ENCODE measurements around the gene ADGRB3. TPM values are rescaled to one million over a fixed set of nuclear protein-coding genes. Genes with fewer than 3 reads are reported as not detected.
"Not testable (repeated sequence)": the region's sequence is repeated elsewhere in the genome, so short reads cannot be mapped to it uniquely, and the experiment has no call there.

The ADGRB3 gene
- total RNA-seq, 1 donor from 2014 or later, result not detected

DNA sequence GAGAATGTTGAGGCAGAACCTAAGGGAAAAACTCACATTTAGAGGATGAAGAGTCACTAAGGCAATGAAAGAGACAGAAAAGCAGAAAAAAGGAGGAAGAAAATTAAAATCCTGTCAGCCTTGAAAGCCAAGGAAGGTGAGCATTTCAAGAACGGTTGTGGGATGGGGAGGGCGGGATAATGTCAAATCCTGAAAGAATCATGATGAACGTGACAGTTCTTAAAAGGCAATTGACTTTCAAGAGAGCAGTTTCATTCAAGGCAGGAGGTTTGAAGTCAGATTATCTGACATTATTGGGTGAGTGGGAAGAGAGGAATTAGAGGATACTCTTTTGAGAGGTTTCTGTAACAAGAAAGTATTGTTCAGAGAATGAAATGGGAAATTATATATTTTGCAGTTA lies 284.5 kb downstream of the ADGRB3 start:
- no peak for DNase-seq (ENCODE audit: low read depth in 2 of 2)

DNA sequence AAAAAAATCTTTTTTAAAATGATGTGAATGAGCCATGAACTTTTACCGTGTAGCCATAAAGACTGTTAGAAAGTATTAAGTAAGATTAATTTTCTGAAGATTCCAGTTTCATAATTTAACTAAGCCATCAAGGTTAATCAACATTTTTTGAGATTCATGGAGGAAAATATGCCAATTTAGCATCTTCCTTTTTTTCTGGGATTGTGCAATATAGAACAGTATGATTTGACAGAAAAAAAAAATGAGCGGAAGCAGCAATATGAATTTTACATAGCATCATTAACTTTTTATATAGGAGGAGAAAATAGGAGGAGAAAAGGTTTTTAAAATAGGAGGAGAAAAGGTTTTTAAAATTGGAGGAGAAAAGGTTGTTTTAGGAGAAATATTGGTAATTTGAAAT lies 306.3 kb downstream of the ADGRB3 start:
- DNase-seq (ENCODE audit: low read depth in 2 of 2), result no peak

DNA sequence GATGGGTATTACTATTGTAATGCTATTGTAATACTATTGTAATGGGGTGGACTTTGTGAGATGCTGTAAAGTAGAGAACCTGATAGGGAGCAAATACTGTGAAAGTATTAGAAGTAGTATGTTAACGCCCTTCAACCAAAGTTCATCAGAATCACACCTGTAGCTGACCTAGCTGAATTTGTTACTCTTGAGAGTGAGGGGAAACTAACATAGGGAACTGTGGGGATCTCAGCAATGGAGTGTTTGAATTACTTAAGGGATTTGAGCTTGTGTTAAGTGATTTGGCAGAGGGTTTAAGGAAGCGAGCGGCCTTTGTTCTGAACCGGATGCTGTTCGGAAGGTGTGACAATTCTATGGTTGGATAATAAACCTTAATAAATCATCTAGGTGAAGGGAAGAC lies 312.6 kb downstream of the ADGRB3 start:
- no peak for DNase-seq (ENCODE audit: low read depth in 2 of 2)

DNA sequence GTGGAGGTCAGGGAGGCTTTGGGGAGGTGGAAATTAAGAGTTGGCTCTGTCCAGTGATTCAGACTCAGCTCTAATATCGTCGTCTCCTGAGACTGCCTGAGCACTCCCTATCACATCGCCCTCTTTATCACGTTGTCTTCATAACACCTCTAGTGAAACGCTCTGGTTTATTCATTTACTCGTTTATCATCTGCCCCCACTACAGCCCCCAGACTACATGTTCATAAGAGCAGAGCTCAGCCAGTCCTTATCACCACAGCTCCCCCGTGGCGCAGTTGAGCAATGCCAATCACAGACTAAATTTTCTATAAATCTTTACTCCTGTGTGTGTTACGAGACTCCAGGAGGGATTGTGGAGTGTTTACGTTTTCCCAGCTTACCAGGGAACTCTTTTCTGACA lies 316.2 kb downstream of the ADGRB3 start:
- no peak for DNase-seq (ENCODE audit: low read depth in 2 of 2)

DNA sequence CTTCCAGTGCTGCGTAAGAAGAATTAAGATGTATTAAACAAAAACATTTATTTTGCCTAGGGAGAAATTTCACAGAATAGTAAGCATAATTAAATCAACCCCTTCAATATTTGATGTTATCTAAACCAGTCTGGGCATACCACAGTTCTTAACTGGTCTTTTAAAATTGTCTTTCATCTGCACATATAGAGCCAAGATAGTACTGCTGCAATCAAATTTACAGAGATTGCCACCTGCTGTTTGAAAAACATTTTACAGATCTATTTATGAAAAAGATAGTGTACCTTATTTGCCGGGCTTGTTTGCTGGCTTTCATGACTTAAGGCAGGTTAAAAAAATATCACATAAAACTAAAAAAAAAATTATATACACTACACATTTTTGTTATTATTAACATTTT lies 323.2 kb downstream of the ADGRB3 start:
- no peak for DNase-seq (ENCODE audit: low read depth in 2 of 2)

DNA sequence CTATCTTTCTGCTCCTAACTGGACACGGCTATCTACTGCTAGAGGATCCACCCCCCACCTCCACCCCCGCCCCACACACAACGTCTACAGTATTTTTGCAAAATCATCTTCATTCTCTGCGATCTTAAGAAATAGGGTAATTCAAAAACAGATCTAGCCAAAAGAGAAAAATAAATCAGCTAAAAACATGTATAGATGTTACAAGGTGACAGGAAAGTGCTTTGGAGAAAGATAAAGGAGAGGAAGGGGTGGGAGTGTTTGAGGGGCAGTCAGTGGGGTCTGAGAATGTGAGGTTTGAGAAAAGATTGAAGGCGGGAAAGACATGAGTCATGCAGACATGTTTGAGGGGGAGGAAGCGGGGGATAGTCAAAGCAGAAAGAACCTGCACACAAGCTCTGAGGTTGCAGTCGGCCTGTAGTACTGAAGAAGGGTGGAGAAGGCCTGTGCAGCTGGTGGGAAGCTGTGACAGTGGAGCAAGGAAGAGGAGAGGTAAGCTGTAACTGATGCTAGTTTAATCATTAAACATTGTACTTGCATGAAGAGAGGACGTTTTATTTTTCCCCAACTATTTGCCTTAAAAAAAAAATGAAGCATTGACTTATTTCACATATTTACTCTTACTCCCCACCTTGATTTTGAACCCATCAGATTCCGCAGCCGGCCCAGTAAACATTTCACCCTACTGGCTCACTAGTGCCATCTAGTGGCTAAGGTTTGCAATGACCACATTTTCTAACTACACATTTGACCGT lies 332.6 kb downstream of the ADGRB3 start:
- peak; percentile 25 to 45 for DNase-seq (ENCODE audit: low read depth in 2 of 2)

DNA sequence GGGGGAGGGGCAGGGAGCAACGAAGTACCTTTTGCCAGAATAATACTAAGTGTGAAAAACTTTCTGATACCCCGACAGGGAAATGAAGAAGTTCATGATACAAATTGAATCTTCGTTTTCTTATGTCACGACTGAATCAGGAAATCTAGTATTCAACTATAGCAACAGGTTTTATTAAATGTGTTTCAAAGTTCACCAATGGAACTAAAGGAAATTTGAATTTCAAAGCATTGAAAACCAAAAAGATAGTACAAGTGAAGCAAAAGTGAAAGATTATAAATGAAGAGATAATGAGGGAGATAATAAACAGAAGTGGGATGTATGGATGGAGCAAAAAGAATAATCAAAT lies 333.2 kb downstream of the ADGRB3 start:
- DNase-seq (ENCODE audit: low read depth in 2 of 2), result no peak

DNA sequence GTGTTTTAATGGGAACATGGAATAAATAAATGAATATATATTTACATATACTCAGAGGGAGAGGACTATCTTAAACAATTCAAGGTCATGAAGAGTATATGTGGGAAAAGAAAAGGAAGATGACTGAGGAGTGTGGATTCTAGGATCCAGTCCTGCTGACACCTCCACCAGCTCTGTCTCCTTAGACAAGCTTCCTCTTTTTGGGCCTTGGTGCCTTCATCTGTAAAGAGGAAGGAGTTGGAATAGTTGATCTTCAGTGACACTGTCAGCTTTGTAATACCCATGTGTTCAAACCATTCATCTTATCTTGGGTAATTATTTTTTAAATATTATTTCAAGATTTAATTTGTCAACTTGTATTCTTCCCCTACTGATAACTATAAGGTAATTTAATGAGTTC lies 338.0 kb downstream of the ADGRB3 start:
- no peak for DNase-seq (ENCODE audit: low read depth in 2 of 2)

DNA sequence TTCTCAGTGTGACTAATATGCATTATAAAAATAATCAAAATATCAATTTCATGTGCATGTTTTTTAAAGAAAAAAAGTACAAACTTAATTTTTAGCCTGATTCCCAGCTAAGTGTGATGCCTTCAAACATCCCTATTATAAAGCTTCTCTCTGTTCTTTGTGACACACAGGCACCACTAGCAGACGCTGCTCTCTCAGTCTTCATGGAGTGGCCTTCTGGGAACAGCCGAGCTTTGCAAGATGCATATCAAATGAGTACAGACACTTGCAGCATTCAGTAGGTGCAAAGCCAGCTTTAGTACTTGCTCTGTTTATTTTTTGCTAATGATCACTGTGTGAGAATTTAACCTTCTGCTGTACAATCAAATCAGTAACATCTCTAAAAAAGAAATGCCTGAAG lies 340.0 kb downstream of the ADGRB3 start:
- DNase-seq (ENCODE audit: low read depth in 2 of 2), result no peak

DNA sequence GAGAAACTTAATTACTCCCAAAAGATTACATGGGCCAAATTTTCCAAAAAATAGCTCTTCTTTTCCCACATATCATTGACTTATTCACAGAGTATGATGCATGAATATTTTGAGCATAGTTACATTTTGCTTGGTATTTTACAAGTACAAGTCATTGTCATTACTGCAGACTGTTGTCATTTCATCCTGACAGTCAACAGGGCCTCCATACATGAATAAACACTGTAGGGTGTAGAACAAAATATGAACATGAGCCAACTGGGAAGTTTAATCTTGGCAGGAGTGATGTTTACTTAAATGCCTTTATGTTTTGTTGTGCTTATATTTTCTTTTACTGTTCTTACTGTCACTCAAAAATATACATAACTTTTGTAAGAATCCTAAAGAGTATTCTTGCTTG lies 340.7 kb downstream of the ADGRB3 start:
- no peak for DNase-seq (ENCODE audit: low read depth in 2 of 2)

DNA sequence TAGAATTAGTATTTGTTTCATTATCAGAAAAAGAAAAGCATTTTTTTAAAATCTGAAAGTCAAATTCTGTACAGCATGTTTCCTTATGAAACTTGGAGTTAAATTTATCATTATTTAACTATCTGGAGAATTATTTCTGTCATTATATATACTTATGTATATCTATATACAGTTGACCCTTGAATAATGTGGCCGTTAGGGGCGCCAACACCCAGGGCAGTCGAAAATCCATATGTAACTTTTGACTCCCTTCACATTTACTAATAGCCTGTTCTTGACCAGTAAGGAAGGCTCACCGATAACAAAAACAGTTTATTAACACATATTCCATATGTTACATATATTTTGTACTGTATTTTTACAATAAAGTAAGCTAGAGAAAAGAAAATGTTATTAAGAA lies 341.2 kb downstream of the ADGRB3 start:
- DNase-seq (ENCODE audit: low read depth in 2 of 2), result no peak

DNA sequence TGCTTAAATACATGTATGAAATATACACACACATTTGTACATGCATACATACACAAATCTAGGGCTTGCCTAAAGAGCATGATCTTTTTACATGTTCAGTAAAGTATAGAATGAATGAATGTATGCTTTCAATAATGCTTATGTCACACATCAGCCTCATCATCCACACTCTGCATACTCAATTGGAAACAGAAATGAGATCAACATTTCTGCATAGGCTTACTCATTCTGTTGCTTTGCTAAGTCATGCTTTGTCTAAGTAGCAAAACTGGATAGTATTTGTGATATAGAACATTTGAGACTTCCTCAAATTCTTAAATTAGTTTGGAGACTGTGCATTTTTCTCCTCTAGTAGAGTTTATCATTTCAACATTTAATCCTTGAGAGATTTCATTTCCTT lies 343.3 kb downstream of the ADGRB3 start:
- no peak for DNase-seq (ENCODE audit: low read depth in 2 of 2)

DNA sequence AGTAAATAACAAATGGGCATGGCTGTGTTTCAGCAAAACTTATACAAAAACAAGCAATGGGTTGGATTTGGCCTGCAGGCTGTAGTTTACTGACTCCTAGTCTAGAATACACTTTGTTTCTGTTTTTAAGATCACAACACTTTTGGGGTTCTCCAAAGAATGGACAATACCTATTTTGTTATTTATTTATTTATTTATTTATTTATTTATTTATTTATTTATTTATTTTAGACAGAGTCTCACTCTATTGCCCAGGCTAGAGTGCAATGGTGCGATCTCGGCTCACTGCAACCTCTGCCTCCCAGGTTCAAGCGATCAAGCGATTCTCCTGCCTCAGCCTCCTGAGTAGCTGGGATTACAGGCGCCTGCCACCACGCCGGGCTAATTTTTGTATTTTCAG lies 346.6 kb downstream of the ADGRB3 start:
- DNase-seq (ENCODE audit: low read depth in 2 of 2), result not testable (repeated sequence)

DNA sequence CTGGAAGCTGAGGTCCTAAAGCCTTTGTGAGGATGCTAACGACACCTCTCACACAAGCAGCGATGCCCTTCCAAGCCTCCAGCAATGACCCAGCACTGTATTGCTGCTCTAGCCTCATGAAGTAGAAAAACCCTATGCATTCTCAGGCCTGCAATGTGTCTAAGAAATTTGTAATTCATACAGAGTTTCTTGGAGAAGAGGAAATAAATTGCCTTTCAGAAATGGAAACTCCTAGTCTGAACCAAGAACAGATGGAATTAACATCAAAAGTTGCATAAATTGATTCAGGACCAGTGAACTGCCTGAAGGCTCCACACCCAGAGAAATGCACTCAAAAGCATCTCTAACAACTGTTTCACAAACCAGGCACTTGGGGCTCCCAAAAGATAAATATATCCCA lies 353.6 kb downstream of the ADGRB3 start:
- DNase-seq (ENCODE audit: low read depth in 2 of 2), result no peak

DNA sequence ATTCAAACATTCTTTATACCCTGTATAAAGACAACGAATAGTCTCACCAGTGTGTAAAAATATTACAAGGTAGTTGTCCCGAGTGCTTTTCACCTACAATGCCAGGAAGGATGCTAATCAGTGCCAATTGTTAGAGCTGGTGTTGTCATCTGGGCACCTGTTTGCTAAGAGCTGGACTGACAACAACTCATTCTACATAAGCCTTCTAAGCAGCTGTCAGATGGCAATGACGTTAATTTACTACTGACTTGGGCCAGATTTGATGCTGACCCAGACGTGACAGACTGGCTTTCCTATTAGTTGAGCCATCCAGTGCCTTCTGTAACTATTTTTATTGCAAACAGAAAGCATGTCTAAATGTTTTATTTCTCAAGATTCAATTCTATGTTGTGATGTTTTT lies 355.2 kb downstream of the ADGRB3 start:
- no peak for DNase-seq (ENCODE audit: low read depth in 2 of 2)

DNA sequence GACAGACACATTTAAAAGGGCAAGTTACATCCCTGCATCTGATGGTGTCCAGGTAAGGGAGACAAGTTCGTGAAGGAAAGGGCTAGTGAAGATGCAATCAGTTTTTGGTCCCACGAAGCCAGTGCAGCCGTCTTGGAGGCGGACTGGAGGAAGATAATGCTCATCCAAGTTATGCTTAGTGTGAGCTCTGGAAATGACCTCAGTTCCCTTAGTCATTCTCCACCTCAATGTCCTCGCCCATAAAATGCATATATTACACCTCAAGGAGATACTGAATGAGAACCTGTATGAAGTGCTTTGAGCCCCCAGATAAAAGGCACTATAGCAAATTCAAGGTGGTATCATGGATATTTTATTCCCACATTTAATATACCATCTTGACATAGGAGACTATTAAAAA lies 358.8 kb downstream of the ADGRB3 start:
- DNase-seq (ENCODE audit: low read depth in 2 of 2), result no peak

DNA sequence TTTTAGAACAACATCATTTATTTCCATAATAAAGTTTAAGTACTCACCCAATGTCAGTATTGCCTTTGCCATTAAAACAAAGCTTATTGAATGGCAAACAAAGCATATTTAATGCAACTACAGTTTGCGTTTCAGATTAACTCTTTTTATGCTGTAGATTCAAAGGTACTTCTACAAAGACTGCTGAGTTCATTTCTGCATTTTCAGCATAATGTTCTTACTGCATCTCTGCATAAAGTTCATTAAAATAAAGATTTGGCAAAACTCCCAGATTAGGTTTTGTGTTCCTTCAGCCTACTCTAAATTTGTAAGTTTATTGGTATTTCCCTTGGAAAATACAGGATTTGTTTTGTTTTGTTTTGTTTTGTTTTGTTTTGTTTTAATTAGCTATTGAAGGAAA lies 359.4 kb downstream of the ADGRB3 start:
- DNase-seq (ENCODE audit: low read depth in 2 of 2), result no peak

DNA sequence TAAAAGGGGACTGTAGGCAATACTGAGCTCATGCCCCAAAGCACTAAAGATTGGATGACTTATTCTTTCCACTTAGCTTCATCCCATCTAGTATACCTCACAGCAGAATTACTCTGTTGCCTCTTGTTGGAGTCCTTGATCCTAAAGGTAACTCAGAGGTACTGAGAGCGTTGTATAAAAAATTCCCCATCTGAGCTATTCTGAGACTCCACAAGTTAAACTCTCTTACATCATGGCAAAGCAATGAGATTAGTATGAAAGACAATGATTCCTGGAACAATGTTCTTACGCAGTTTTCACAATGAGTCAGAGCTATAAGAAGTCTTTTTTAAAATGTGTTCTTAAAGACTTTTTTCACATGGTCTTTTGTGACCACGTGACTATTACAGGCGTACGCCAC lies 370.1 kb downstream of the ADGRB3 start:
- DNase-seq (ENCODE audit: low read depth in 2 of 2), result no peak

DNA sequence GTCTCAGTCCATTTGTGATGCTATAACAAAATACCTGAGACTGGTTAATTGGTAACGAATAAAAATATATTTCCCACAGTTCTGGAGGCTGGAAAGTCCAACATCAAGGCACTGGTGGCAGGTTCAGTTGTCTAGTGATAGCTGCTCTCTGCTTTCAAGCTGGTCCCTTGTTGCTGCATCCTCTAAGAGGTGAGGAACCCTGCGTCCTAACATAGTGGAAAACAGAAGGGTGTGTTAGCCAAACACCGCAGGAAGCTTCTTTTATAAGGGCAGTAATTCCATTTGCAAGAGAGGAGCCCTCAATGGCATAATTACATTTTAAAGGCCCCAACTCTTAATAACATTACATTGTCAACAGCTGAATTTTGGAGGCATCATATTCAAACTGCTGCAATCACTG lies 372.7 kb downstream of the ADGRB3 start:
- no peak for DNase-seq (ENCODE audit: low read depth in 2 of 2)

DNA sequence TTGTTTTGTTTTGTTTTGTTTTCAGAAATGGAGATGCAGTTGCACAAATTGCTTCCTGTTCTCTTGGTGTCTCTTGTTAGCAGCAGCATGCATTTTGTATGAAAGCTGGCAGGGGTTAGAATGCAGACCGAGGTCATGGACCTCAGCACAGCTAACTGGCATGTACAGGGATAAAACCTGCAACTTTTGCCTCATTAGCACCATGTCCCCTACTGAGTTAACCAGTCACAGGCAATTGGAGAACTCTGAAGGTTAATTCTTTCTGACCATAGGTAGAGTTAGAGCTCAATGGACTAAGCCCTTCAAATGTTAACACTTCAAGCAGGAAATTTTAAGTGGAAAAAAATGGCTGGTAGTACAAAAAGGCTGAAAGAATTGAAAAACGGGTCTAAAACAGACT lies 377.1 kb downstream of the ADGRB3 start:
- DNase-seq (ENCODE audit: low read depth in 2 of 2), result no peak

DNA sequence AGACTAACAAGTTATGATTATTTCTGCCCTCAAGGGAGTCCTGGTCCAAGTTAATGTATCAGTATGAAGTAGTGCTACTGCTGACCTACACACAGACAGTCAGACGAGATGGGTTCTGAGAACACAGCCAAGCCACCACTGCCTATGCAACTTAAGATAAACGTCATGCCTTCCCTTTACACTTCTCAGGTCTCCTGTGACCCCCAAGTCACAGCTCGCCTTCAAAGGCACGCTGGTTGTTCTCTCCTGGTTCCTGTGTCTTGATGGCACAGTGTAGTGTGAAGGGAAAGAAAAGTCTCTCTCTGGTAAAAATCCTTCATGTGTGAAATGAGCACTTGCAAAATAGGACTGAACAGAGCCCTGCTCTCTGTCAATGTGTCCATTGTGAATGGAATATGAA lies 377.8 kb downstream of the ADGRB3 start:
- no peak for DNase-seq (ENCODE audit: low read depth in 2 of 2)

DNA sequence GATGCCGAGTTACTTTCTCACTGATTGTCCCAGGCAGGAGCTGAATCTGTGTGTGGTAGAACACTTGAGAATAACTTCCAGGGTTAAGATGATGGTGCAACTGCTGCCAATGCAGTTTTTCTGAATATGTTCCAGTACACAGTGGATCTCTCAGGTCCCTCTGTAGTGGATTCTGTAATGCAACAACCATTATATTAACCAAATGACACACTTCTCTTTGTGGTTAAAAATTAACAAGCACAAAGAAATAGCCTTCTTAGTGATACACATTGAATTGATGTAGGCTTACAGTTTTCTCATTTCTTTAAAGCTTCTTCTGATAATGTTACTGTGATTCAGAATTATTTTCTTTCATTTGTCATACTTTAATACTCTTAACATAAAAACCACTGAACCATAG lies 383.8 kb downstream of the ADGRB3 start:
- DNase-seq (ENCODE audit: low read depth in 2 of 2), result no peak

DNA sequence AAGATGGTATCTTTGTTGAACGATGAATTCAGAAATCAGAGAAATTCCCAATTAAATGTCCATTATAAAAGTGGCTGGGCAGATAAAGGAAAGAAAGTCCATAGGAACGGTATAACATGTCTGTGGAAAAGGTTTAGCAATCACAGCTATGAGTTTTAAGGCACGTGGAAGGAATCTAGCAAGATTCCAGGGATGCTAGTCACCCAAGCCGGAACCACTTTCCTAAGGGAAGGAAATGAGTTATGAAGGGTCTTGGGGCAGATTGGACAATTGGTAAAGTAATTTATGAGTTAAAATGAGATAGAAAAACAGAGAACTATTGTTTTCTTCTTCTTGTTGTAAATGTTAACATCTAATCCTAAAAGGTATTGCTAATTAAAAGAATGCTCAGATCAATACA lies 384.8 kb downstream of the ADGRB3 start:
- DNase-seq (ENCODE audit: low read depth in 2 of 2), result no peak

DNA sequence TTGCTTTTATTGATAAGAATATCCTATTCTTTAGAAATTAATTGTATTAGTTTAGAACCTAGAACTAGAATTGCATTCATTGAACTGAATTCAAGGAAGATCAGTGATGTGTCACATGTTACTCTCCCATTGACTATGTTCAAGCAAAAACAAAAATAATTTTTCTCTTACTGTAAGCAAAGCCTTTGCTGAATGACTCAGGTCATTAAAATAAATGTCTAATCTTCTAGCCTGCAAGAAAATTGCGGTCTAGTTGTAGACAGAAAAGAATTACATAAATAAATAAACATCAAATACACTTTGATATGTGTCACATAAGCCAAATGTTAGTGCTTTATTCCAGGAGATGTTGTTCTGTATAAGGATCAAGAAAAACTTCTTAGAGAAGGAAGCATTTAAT lies 387.9 kb downstream of the ADGRB3 start:
- DNase-seq (ENCODE audit: low read depth in 2 of 2), result no peak
